Measurements from ENCODE around the gene TSC22D3.

TSC22D3 gene

GRCh38 chrX:107760304-107761077 lies 15.1 kb downstream of the TSC22D3 start:
- no peak for DNase-seq (ENCODE audit: low read depth in 2 of 3, low spot score in 2 of 3)

GRCh38 chrX:107758231-107758766 lies 17.3 kb downstream of the TSC22D3 start:
- DNase-seq (ENCODE audit: low read depth in 2 of 3, low spot score in 2 of 3), result no peak

- no peak for DNase-seq (ENCODE audit: low read depth in 2 of 3, low spot score in 2 of 3)
These were observed 19.9 kb downstream of the TSC22D3 start for GRCh38 chrX:107755721-107756120.

- no peak for DNase-seq (ENCODE audit: low read depth in 2 of 3, low spot score in 2 of 3)
These were observed 22.4 kb downstream of the TSC22D3 start for GRCh38 chrX:107753187-107753586.

- no peak for DNase-seq (ENCODE audit: low read depth in 2 of 3, low spot score in 2 of 3)
These were observed 22.9 kb downstream of the TSC22D3 start for GRCh38 chrX:107752714-107753113.

- DNase-seq (ENCODE audit: low read depth in 2 of 3, low spot score in 2 of 3), result no peak
These were observed 23.5 kb downstream of the TSC22D3 start for GRCh38 chrX:107752043-107752442.

GRCh38 chrX:107750861-107751445 lies 24.6 kb downstream of the TSC22D3 start:
- no peak for DNase-seq (ENCODE audit: low read depth in 2 of 3, low spot score in 2 of 3)

GRCh38 chrX:107750263-107750662 lies 25.3 kb downstream of the TSC22D3 start:
- no peak for DNase-seq (ENCODE audit: low read depth in 2 of 3, low spot score in 2 of 3)

- no peak for DNase-seq (ENCODE audit: low read depth in 2 of 3, low spot score in 2 of 3)
These were observed 27.1 kb downstream of the TSC22D3 start for GRCh38 chrX:107748506-107748905.

- no peak for DNase-seq (ENCODE audit: low read depth in 2 of 3, low spot score in 2 of 3)
These were observed 27.9 kb downstream of the TSC22D3 start for GRCh38 chrX:107747596-107748161.

- no peak for DNase-seq (ENCODE audit: low read depth in 2 of 3, low spot score in 2 of 3)
These were observed 30.7 kb downstream of the TSC22D3 start for GRCh38 chrX:107744868-107745267.

GRCh38 chrX:107743995-107744394 lies 31.6 kb downstream of the TSC22D3 start:
- DNase-seq (ENCODE audit: low read depth in 2 of 3, low spot score in 2 of 3), result no peak

GRCh38 chrX:107742700-107743191 lies 32.8 kb downstream of the TSC22D3 start:
- DNase-seq (ENCODE audit: low read depth in 2 of 3, low spot score in 2 of 3), result no peak

- no peak for DNase-seq (ENCODE audit: low read depth in 2 of 3, low spot score in 2 of 3)
These were observed 34.2 kb downstream of the TSC22D3 start for GRCh38 chrX:107741404-107741790.

GRCh38 chrX:107739541-107739940 lies 36.0 kb downstream of the TSC22D3 start:
- no peak for DNase-seq (ENCODE audit: low read depth in 2 of 3, low spot score in 2 of 3)

- DNase-seq (ENCODE audit: low read depth in 2 of 3, low spot score in 2 of 3), result no peak
These were observed 36.8 kb downstream of the TSC22D3 start for GRCh38 chrX:107738768-107739167.

GRCh38 chrX:107738272-107738671 lies 37.3 kb downstream of the TSC22D3 start:
- DNase-seq (ENCODE audit: low read depth in 2 of 3, low spot score in 2 of 3), result no peak

- no peak for DNase-seq (ENCODE audit: low read depth in 2 of 3, low spot score in 2 of 3)
These were observed 38.6 kb downstream of the TSC22D3 start for GRCh38 chrX:107736781-107737531.

- no peak for DNase-seq (ENCODE audit: low read depth in 2 of 3, low spot score in 2 of 3)
These were observed 40.9 kb downstream of the TSC22D3 start for GRCh38 chrX:107734646-107735045.

GRCh38 chrX:107733686-107734085 lies 41.9 kb downstream of the TSC22D3 start:
- no peak for DNase-seq (ENCODE audit: low read depth in 2 of 3, low spot score in 2 of 3)

GRCh38 chrX:107731831-107732502 lies 43.6 kb downstream of the TSC22D3 start:
- no peak for DNase-seq (ENCODE audit: low read depth in 2 of 3, low spot score in 2 of 3)
